Measurements from ENCODE around the gene MAN1A2. TPM values are rescaled to one million over a fixed set of nuclear protein-coding genes. Genes with fewer than 3 reads are reported as not detected.

MAN1A2 gene
- total and polyA plus RNA-seq, 5 experiments from 2014 or later, result 13.6 to 62.0 (median 21.9) TPM

DNA sequence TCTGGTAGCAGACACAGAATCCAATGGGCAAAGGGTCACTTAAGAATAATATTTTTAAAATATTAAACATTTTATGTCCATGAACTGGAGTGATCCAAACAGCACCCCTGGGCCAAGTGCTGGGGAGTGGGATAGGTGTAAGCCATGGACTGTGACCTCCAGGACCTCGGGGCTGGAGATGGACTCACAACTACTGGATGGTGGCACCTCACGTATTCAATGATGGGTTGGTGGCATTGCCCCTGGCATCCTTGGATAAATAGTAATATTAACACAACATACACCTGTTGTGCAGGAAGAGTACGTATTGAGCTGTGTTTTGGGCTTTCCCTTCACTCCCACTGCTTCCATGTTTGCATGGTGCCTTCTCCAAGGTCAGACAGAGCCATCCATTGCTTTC lies 199.3 kb downstream of the MAN1A2 start:
- no peak overlapping the region for H3K4me3 Mint-ChIP-seq
- DNase-seq (no peak), ATAC-seq (no peak)
- H3K36me3 Mint-ChIP-seq, result no peaks in the 10 kb centered on the region
- POLR2A ChIA-PET, result no interaction called here
- no peak overlapping the region for H3K27ac Mint-ChIP-seq
- H3K9me3 Mint-ChIP-seq, result no peaks in the 10 kb centered on the region
- H3K27me3 Mint-ChIP-seq, result peaks cover 0 to 9% (median 3%) of the 10 kb centered on the region in 5 donors
- H3K4me1 Mint-ChIP-seq, result peaks cover 0 to 5% (median 1%) of the 10 kb centered on the region in 4 donors

DNA sequence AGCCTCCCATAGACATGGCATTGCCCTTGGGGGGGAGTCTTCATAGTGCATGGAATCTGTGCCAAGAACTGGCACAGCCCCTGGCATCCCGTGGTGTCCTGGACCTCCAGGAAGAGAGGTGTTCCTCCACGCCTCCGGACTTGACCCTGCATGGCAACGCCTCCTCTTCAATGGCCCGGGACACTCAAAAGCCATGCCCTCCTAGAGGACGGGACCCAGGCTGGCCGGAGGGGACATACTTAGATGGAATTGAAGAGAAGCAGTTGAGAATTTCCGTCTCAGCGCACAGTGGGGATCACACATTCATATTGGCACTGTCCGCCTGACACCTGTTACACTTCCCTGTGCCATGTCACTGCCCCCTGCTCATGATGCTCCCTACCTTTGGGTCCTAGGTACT lies 200.2 kb downstream of the MAN1A2 start:
- peaks cover 2 to 14% (median 3%) of the 10 kb centered on the region in 4 donors for H3K4me1 Mint-ChIP-seq
- DNase-seq, result no peak

DNA sequence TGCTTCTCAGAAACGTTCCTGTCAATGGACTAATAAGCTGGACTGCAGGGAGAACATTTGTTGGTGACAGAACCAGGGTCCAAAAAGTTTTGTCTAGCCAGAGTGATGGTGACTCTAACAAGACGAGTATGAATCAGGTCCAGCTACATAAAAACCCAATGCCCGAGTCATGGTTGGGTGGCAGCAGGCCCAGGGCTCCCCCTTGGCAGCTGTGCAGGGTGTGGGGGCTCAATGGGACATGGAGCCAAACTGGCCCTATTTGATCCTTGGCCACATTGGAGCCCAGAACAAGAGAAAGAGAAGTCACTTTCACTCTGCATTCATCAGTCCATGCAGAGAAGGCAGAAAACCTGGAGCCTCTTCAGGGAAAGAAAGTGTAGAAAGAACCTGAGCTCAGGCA lies 200.7 kb downstream of the MAN1A2 start:
- peaks cover 6 to 19% (median 8%) of the 10 kb centered on the region in 4 donors for H3K4me1 Mint-ChIP-seq
- H3K27ac Mint-ChIP-seq, result no peak overlapping the region
- H3K27me3 Mint-ChIP-seq, result peaks cover 0 to 9% (median 4%) of the 10 kb centered on the region in 5 donors
- no peaks in the 10 kb centered on the region for H3K36me3 Mint-ChIP-seq
- H3K4me3 Mint-ChIP-seq, result no peak overlapping the region
- DNase-seq (no peak), ATAC-seq (no peak)
- no peaks in the 10 kb centered on the region for H3K9me3 Mint-ChIP-seq
- POLR2A ChIA-PET, result no interaction called here

More for the DNA sequence above, 200.2 kb downstream of the MAN1A2 start:
- Mint-ChIP-seq H3K27me3 (peaks cover 0 to 9% (median 3%) of the 10 kb centered on the region in 5 donors), H3K36me3 (no peaks in the 10 kb centered on the region), H3K4me3 (no peak overlapping the region), H3K27ac (no peak overlapping the region), H3K9me3 (no peaks in the 10 kb centered on the region)
- POLR2A ChIA-PET, result no interaction called here
- ATAC-seq, result no peak

DNA sequence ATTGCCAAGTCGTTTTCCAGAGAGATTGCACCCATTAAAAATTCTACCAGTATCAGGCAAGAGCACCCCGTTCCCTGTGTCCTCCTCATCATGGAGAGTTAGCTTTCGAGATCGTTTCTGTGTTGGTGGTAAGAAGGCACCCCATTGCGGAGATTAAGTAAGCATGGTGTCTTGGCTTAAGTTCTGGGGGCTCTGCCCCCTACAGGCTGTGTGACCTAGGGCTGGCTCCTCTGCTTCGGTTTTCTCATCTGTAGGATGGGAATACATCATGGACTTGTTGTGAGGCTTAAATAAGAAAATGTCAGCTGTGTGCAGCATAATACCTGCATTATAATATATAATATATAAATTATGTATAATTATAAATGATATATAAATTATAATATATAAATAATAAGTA lies 201.8 kb downstream of the MAN1A2 start:
- no peak for ATAC-seq
- H3K4me3 Mint-ChIP-seq, result no peak overlapping the region
- no peaks in the 10 kb centered on the region for H3K9me3 Mint-ChIP-seq
- H3K27me3 Mint-ChIP-seq, result peaks cover 0 to 9% (median 4%) of the 10 kb centered on the region in 5 donors
- peaks cover 8 to 24% (median 11%) of the 10 kb centered on the region in 4 donors for H3K4me1 Mint-ChIP-seq
- no peaks in the 10 kb centered on the region for H3K36me3 Mint-ChIP-seq
- no peak overlapping the region for H3K27ac Mint-ChIP-seq
- POLR2A ChIA-PET, result interaction anchor here (1.6 kb wide), 1 partner anchor 37 kb away, joined by 3 read pairs; the partner anchor contains the start of gene TENT5C
- DNase-seq, result no peak

DNA sequence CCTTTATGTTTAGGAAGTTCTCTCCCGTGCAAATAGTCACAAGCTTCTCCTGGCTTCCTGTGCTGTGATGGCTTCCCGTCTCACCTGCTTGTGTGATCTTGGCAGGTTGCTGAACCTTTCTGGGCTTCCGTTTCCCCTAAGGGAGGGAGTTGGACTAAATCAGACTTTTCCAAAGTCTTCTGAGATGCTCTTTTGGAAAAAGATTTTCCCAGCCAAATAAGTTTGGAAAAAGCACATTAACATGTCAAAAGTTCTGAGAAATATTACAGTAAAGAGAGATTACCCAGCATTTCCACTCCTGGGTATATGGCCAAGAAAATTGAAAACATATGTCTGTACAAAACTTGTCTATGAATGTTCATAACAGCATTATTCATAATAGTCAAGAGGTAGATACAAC lies 202.6 kb downstream of the MAN1A2 start:
- no peak overlapping the region for H3K27ac Mint-ChIP-seq

DNA sequence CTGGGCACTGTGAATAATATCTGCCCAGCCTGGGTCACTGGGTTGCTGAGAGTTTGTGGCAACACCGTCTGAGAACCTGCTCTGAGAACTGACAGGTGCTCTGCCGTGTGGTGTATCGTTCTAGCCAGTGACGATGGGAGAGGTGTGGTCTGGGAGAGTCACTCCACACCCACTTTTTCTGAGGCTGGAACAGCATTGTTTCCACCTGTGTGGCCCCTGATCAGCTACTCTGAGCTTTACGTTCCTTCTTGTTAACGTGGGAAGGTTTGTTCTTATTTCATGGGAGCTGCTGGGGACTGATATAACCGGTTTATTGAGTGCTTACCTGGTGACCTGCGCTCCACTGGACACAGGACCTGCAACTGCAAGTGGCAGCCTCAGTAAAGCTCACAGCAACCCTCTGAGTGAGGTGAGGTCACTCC lies 203.8 kb downstream of the MAN1A2 start:
- H3K4me3 Mint-ChIP-seq, result no peak overlapping the region
- no peaks in the 10 kb centered on the region for H3K36me3 Mint-ChIP-seq
- POLR2A ChIA-PET, result no interaction called here

More for the DNA sequence above, 202.6 kb downstream of the MAN1A2 start:
- no peaks in the 10 kb centered on the region for H3K36me3 Mint-ChIP-seq
- H3K4me1 Mint-ChIP-seq, result peaks cover 6 to 27% (median 15%) of the 10 kb centered on the region in 4 donors
- no peak for ATAC-seq
- DNase-seq, result no peak
- no peaks in the 10 kb centered on the region for H3K9me3 Mint-ChIP-seq
- peaks cover 0 to 3% (median 1%) of the 10 kb centered on the region in 5 donors for H3K27me3 Mint-ChIP-seq
- POLR2A ChIA-PET, result interaction anchor here (1.6 kb wide), 1 partner anchor 36 kb away, joined by 3 read pairs; the partner anchor contains the start of gene TENT5C
- no peak overlapping the region for H3K4me3 Mint-ChIP-seq

DNA sequence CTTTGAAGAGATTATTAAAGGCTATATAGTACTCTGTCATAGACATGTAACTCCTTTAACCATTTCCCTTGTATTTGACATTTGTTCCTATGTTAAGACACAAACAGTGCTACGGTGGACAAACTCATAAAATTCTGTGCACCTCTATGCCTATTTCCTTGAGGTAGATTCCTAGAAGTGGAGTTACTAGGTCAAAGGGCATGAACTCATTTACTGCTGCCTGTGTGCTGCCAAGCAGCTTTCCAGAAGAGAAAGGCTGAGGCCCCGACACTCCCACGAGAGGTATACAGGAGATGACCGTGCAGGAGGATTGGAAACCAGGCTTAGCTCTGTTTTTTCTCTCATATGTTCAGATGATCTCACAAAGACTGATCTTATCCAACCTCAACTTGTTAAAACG lies 204.2 kb downstream of the MAN1A2 start:
- ATAC-seq (no peak), DNase-seq (no peak)
- peaks cover 0 to 1% (median 0%) of the 10 kb centered on the region in 5 donors for H3K27me3 Mint-ChIP-seq
- H3K27ac Mint-ChIP-seq, result peak overlapping the region in 2 of 10 donors; percentile 11 to 27
- no peaks in the 10 kb centered on the region for H3K36me3 Mint-ChIP-seq
- no peak overlapping the region for H3K4me3 Mint-ChIP-seq
- no peaks in the 10 kb centered on the region for H3K9me3 Mint-ChIP-seq
- peaks cover 6 to 27% (median 15%) of the 10 kb centered on the region in 4 donors for H3K4me1 Mint-ChIP-seq
- POLR2A ChIA-PET, result no interaction called here

More for the DNA sequence above, 203.8 kb downstream of the MAN1A2 start:
- DNase-seq (no peak), ATAC-seq (no peak)
- peak overlapping the region in 1 of 10 donors; percentile 11 for H3K27ac Mint-ChIP-seq
- peaks cover 6 to 27% (median 15%) of the 10 kb centered on the region in 4 donors for H3K4me1 Mint-ChIP-seq
- H3K27me3 Mint-ChIP-seq, result peaks cover 0 to 1% (median 0%) of the 10 kb centered on the region in 5 donors
- H3K9me3 Mint-ChIP-seq, result no peaks in the 10 kb centered on the region

DNA sequence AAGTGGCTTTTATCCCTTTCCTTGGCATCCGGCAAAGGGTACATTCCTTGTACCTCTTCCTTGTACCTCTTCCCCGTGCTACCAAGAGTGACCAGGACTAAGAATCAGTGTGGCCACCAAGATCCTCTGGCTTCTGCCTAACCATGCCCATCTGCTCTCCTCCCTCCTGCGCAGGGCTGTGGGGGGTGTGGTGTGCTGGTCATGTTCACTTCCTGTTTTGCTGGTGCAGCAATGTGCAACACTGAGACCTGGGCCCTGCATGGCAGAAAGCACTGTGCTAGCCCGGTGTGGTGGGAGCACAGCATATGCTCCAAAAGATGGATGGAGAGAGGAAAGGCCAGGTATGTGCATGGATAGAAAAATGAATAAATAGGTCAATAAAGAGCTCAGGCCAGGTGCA lies 205.3 kb downstream of the MAN1A2 start:
- Mint-ChIP-seq H3K9me3 (no peaks in the 10 kb centered on the region), H3K27me3 (peaks cover 0 to 1% (median 0%) of the 10 kb centered on the region in 5 donors), H3K36me3 (no peaks in the 10 kb centered on the region), H3K27ac (peak overlapping the region in 5 of 10 donors; percentile 4 to 62 (median 17)), H3K4me3 (peak overlapping the region in 4 of 10 donors; percentile 1 to 48 (median 14)), H3K4me1 (peaks cover 6 to 27% (median 15%) of the 10 kb centered on the region in 4 donors)
- POLR2A ChIA-PET, result no interaction called here
- ATAC-seq (peak; percentile 79 to 85), DNase-seq (peak in 5 of 10 donors; percentile 9 to 29 (median 21))

DNA sequence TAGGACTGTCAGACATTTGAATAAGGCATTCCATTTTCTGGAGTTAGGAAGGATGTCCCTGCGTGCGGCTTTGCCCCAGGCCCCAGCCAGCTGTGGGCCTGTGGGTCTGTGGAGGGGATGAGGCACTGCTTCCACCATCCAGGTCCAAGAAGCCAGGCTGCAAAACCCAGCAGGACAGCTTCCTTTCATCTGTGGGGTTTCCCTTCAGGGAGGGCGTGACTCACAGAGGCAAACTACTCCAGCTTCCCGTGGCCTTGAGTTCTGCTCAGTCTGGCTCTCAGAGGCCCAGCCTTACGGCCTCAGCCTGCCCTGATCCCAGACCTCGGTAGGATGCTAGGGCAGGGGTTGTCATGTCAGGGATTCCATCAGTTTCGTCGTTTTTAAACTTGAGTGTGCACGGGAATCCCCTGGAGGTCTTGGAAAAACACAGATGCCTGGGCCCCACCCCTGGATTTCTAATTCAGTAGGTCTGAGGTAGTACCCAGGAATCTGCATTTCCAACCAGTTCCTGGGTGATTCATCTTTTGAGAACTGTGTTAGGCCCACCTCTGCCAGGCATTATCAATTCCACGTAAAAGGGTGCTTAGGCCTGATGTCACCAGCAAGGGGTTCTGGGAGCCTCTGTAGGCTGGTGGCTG lies 206.3 kb downstream of the MAN1A2 start:
- peaks cover 0 to 1% (median 0%) of the 10 kb centered on the region in 5 donors for H3K27me3 Mint-ChIP-seq
- POLR2A ChIA-PET, result no interaction called here
- no peak overlapping the region for H3K4me3 Mint-ChIP-seq
- H3K4me1 Mint-ChIP-seq, result peaks cover 6 to 27% (median 15%) of the 10 kb centered on the region in 4 donors
- no peaks in the 10 kb centered on the region for H3K36me3 Mint-ChIP-seq
- ATAC-seq (no peak), DNase-seq (no peak)
- no peaks in the 10 kb centered on the region for H3K9me3 Mint-ChIP-seq
- no peak overlapping the region for H3K27ac Mint-ChIP-seq

DNA sequence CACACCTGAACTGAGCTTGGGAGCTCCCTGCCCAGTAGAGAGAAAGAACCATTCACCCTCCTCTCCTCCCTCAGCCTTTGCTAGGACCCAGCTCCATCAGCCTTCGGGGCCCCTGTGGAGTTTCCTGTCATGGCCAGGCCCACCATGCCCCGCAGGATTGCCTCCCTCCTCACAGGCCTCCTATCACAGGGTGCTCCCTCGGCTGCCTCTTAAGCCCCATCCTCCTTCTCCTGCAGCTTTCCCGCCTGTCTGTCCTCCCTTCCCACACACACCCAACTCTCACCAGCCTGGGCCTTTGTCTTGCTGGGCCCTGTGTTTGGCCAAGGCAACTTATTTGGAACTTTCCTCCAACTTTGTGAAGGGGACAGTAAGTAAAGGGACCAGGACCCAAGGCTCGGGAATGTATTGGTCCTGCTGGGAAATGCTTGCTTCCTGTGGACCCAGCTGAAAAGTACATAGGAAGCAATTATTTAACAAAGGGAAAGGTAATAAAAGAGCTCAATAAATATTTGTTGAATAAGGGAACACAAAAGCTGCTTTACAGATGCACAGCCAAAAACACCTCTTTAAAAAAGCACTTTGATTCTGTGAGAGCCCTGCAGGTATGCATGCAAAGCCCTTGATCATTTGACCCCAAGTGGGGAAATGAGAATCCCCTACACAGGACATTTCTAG lies 207.0 kb downstream of the MAN1A2 start:
- Mint-ChIP-seq H3K4me1 (peaks cover 6 to 27% (median 15%) of the 10 kb centered on the region in 4 donors), H3K4me3 (no peak overlapping the region), H3K36me3 (no peaks in the 10 kb centered on the region), H3K27ac (peak overlapping the region in 2 of 10 donors; percentile 40 to 49), H3K9me3 (no peaks in the 10 kb centered on the region), H3K27me3 (peaks cover 0 to 1% (median 0%) of the 10 kb centered on the region in 5 donors)
- DNase-seq, result no peak
- POLR2A ChIA-PET, result no interaction called here
- ATAC-seq, result no peak

DNA sequence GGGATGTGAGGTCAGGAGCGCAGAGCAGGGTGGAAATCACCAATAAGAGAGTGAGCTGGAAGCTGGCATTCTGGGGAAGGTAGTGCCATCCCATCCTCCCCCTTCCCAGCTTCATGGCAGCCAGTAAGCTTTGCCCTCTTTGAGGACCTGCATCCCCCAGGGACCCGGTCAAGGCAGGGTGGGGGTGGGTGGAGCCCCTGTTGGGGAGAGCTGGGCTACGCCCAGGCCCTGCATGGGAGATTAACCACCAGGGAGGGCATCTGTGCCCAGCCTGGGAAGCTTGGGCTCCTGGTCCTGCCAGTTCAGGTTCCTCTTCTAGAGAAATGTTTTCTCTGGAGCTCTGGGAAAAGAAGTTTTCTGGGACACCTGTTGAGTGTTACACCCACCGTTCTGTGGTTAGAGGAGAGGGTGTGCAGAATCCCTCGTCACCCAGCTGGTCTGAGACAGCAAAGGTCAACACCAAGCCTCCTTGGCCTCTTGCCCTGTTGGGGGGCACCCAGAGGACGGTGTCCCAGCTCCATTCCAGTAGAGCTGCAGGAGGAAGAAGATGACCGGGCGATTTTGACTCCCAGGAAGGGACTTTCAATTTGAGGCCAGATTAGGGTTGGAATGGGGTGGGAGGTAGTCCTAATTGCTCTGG lies 208.5 kb downstream of the MAN1A2 start:
- Mint-ChIP-seq H3K4me3 (no peak overlapping the region), H3K9me3 (no peaks in the 10 kb centered on the region), H3K4me1 (peaks cover 9 to 27% (median 15%) of the 10 kb centered on the region in 4 donors), H3K27me3 (peaks cover 0 to 1% (median 0%) of the 10 kb centered on the region in 5 donors), H3K36me3 (no peaks in the 10 kb centered on the region), H3K27ac (peak overlapping the region in 1 of 10 donors; percentile 44)
- POLR2A ChIA-PET, result no interaction called here
- no peak for DNase-seq
- ATAC-seq, result no peak

DNA sequence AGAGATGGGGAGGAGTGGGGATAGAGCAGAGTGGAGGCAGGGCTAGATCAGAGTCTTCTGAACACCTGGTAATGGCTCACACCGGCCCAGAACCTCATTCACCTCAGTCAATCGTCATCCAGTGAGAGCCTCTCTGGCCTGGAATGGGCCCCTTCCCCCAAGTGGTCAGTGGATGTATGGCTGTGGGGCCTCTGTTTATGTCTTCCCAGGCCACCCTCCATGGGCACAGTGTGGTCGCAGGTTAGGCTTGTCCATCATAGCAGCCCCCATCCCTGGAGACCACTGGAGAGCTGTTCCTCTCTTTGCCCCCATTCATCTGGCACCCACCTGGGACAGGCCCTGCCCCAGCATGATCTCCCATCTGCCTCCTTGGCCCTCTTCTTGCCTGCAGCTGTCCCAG lies 209.0 kb downstream of the MAN1A2 start:
- no peaks in the 10 kb centered on the region for H3K9me3 Mint-ChIP-seq
- H3K4me1 Mint-ChIP-seq, result peaks cover 9 to 27% (median 15%) of the 10 kb centered on the region in 4 donors
- no peak overlapping the region for H3K27ac Mint-ChIP-seq
- DNase-seq, result no peak
- peaks cover 0 to 1% (median 0%) of the 10 kb centered on the region in 5 donors for H3K27me3 Mint-ChIP-seq
- no peak for ATAC-seq
- H3K36me3 Mint-ChIP-seq, result no peaks in the 10 kb centered on the region
- H3K4me3 Mint-ChIP-seq, result no peak overlapping the region
- POLR2A ChIA-PET, result no interaction called here
